Fibroblast of lung (primary cell): ENCODE measurements around the gene PDRG1. TPM values are rescaled to one million over a fixed set of nuclear protein-coding genes. Genes with fewer than 3 reads are reported as not detected.

Experiments
- DNase-seq, 2 donors: peaks; one replicate each; pipeline versions ENCODE4 v3.0.0 to v3.0.0-alpha.2; 2010; ENCODE audit warnings: low read depth in 2 of 2
- H2AFZ ChIP-seq: 2 replicates; pipeline ENCODE4 v1.5.1; 2012; ENCODE audit warnings: low read length, control low read depth, inconsistent platforms
- H3K27ac ChIP-seq: 2 replicates; pipeline ENCODE4 v1.5.1; 2011; ENCODE audit warnings: low read length, control low read depth; ENCODE audit not compliant: insufficient read depth
- H3K27me3 ChIP-seq: 2 replicates; pipeline ENCODE4 v1.5.1; 2011; ENCODE audit warnings: mild to moderate bottlenecking, low read length; ENCODE audit not compliant: control insufficient read depth, insufficient read depth
- H3K36me3 ChIP-seq: 2 replicates; pipeline ENCODE4 v1.5.1; 2011; ENCODE audit warnings: low read length; ENCODE audit not compliant: control insufficient read depth, insufficient read depth
- H3K4me1 ChIP-seq: 2 replicates; pipeline ENCODE4 v1.5.1; 2011; ENCODE audit warnings: low read length; ENCODE audit not compliant: control insufficient read depth, insufficient read depth; ENCODE audit errors: extremely low read depth
- H3K4me2 ChIP-seq: 2 replicates; pipeline ENCODE4 v1.5.1; 2011; ENCODE audit warnings: low read length, control low read depth; ENCODE audit not compliant: insufficient read depth; ENCODE audit errors: extremely low read depth
- H3K4me3 ChIP-seq, 4 experiments: fragments of 200-600 bp in 1 of 4; sonication (generic) in 1 of 4; replicated peaks in 1 of 4; 2 replicates each; pipeline ENCODE4 v1.5.1; 2011 to 2016; ENCODE audit warnings: low read length in 4 of 4, low read depth in 3 of 4, mild to moderate bottlenecking in 3 of 4, control low read depth in 2 of 4, inconsistent platforms in 1 of 4, mixed read lengths in 1 of 4; ENCODE audit not compliant: insufficient read depth in 1 of 4; ENCODE audit errors: control extremely low read depth in 1 of 4
- H3K79me2 ChIP-seq: 2 replicates; pipeline ENCODE4 v1.5.1; 2012; ENCODE audit warnings: mild to moderate bottlenecking, low read length, inconsistent platforms; ENCODE audit not compliant: control insufficient read depth, insufficient read depth
- H3K9ac ChIP-seq: 2 replicates; pipeline ENCODE4 v1.5.1; 2011; ENCODE audit warnings: mild to moderate bottlenecking, low read length, control low read depth; ENCODE audit not compliant: insufficient read depth
- H3K9me3 ChIP-seq: 2 replicates; pipeline ENCODE4 v1.5.1; 2012; ENCODE audit warnings: low read depth, low read length; ENCODE audit not compliant: control insufficient read depth, insufficient read depth
- H4K20me1 ChIP-seq: 2 replicates; pipeline ENCODE4 v1.5.1; 2011; ENCODE audit warnings: low read length; ENCODE audit not compliant: control insufficient read depth, insufficient read depth; ENCODE audit errors: extremely low read depth
- CTCF ChIP-seq, 2 donors: IDR thresholded peaks in 1 of 2; conservative IDR thresholded peaks in 1 of 2; 1 replicate in 1 of 2; 2 replicates in 1 of 2; pipeline ENCODE4 v1.5.1; 2011 to 2012; ENCODE audit warnings: low read length in 2 of 2, control low read depth in 1 of 2, inconsistent platforms in 1 of 2, low read depth in 1 of 2, mild to moderate bottlenecking in 1 of 2
- EZH2 ChIP-seq: IDR thresholded peaks from 2 replicates; pipeline ENCODE4 v1.5.1; 2012; ENCODE audit warnings: low read length, control low read depth, mild to moderate bottlenecking; ENCODE audit errors: missing control alignments
- polyA plus RNA-seq, 2 donors: library from polyadenylated mRNA; depleted of rRNA in 1 of 2; stranded (reverse) in 1 of 2; unstranded in 1 of 2; fragments of >200 nt; gene quantifications; 2 replicates each; pipeline ENCODE4 v1.2.1, GENCODE V29; 2011 to 2012; ENCODE audit warnings: missing spikeins in 1 of 2
- total RNA-seq: library from RNA; depleted of rRNA; stranded (reverse); fragments of >200 nt; gene quantifications from 2 replicates; pipeline ENCODE4 v1.2.1, GENCODE V29; 2014

The PDRG1 gene
- total and polyA plus RNA-seq, 2 donors (not counting 1 experiment from before 2014, with no cell fraction given): 5.4 to 14.0 TPM

GRCh38 chr20:31913431-31914157, 38.3 kb downstream of the PDRG1 start:
- Histone ChIP-seq H3K4me3 (no peak overlapping the region), H2AFZ (no peak overlapping the region), H4K20me1 (no peaks in the 10 kb centered on the region), H3K27me3 (peaks cover 2% of the 10 kb centered on the region), H3K27ac (no peak overlapping the region), H3K4me2 (no peak overlapping the region), H3K9me3 (no peaks in the 10 kb centered on the region), H3K9ac (no peak overlapping the region), H3K79me2 (no peaks in the 10 kb centered on the region), H3K36me3 (no peaks in the 10 kb centered on the region), H3K4me1 (no peaks in the 10 kb centered on the region)
- TF ChIP-seq CTCF (conservative IDR thresholded peaks at IDR 0.05 in 1 of 2, IDR thresholded peaks at IDR 0.05 in 1 of 2; ENCODE audit: low read depth in 1 of 2, low read length in 2 of 2) (no peak), EZH2 (no peak)
- no peak for DNase-seq

GRCh38 chr20:31910071-31910803, 41.6 kb downstream of the PDRG1 start:
- Histone ChIP-seq H3K4me2 (no peak overlapping the region), H4K20me1 (no peaks in the 10 kb centered on the region), H3K27ac (no peak overlapping the region), H3K4me3 (no peak overlapping the region), H2AFZ (no peak overlapping the region), H3K79me2 (no peaks in the 10 kb centered on the region), H3K27me3 (no peaks in the 10 kb centered on the region), H3K9me3 (no peaks in the 10 kb centered on the region), H3K9ac (no peak overlapping the region), H3K4me1 (no peaks in the 10 kb centered on the region), H3K36me3 (no peaks in the 10 kb centered on the region)
- TF ChIP-seq CTCF (conservative IDR thresholded peaks at IDR 0.05 in 1 of 2, IDR thresholded peaks at IDR 0.05 in 1 of 2; ENCODE audit: low read depth in 1 of 2, low read length in 2 of 2): no peak
- TF ChIP-seq EZH2: no peak
- no peak for DNase-seq

GRCh38 chr20:31909253-31910070, 42.4 kb downstream of the PDRG1 start:
- no peaks in the 10 kb centered on the region for H4K20me1 ChIP-seq
- no peak overlapping the region for H3K27ac ChIP-seq
- H3K9me3 ChIP-seq: no peaks in the 10 kb centered on the region
- H3K79me2 ChIP-seq: no peaks in the 10 kb centered on the region
- no peak for DNase-seq
- H3K4me2 ChIP-seq: no peak overlapping the region
- no peak overlapping the region for H3K4me3 ChIP-seq
- H3K9ac ChIP-seq: no peak overlapping the region
- no peaks in the 10 kb centered on the region for H3K36me3 ChIP-seq
- no peaks in the 10 kb centered on the region for H3K4me1 ChIP-seq
- H3K27me3 ChIP-seq: no peaks in the 10 kb centered on the region
- no peak overlapping the region for H2AFZ ChIP-seq
- TF ChIP-seq EZH2 (no peak), CTCF (conservative IDR thresholded peaks at IDR 0.05 in 1 of 2, IDR thresholded peaks at IDR 0.05 in 1 of 2; ENCODE audit: low read depth in 1 of 2, low read length in 2 of 2) (no peak)
